Measurements from ENCODE around the gene ADGRA1.

DNA sequence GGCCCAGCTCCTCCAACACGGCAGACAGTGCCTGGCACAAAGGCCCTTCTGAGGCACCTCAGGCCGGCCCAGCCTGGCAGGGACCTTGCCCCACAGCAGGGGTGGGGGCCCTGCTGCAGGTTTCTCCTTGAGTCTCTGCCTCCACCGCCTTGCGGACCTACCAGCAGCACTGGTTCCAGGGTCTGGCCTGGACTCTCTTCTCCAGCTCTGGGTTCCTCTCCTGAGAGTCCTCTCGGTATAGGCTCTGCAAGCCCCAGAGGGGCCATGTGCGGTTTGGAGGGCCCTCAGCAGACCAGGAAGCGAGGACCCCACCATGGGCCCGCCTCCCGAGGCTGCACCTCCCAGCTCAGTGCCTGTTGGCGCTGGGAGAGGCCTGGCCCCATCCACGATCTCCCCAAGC, 38.1 kb upstream of the ADGRA1 start:
- TF ChIP-seq POLR2A (IDR thresholded peaks at IDR 0.05; ENCODE audit: low read length), result no peak
- TF ChIP-seq CTCF (IDR thresholded peaks at IDR 0.05), result no peak
- TF ChIP-seq EP300 (IDR thresholded peaks at IDR 0.05), result no peak
- TF ChIP-seq MAZ (IDR thresholded peaks at IDR 0.05; ENCODE audit: borderline replicate concordance, low read depth, low read length), result no peak
- TF ChIP-seq CHD2 (IDR thresholded peaks at IDR 0.05; ENCODE audit: low read length, partially characterized antibody), result no peak
- no peak for TF ChIP-seq POLR2AphosphoS2 (conservative IDR thresholded peaks at IDR 0.05; ENCODE audit: low read length)
- no peak for TF ChIP-seq FOSB (CRISPR knock-in tag; IDR thresholded peaks at IDR 0.05)
- TF ChIP-seq PBX3 (IDR thresholded peaks at IDR 0.05), result no peak
